Activated naive CD4-positive, alpha-beta T cell treated with anti-CD3 and anti-CD28 coated beads, Interleukin-2, amount 50 U/mL, for 72 hours (primary cell): ENCODE data around the gene GALNT4. TPM values are rescaled to one million over a fixed set of nuclear protein-coding genes. Genes with fewer than 3 reads are reported as not detected.

Experiments used
- ATAC-seq, 2 donors: fragments of 150-1000 bp; cut with Tn5 transposase; 2 replicates each; pipeline ENCODE4 v1.10.0; 2021; ENCODE audit warnings: mild to moderate bottlenecking in 2 of 2, moderate library complexity in 2 of 2
- DNase-seq, 2 donors: peaks; one replicate each; pipeline ENCODE4 v3.0.0; 2021 to 2022; ENCODE audit warnings: low spot score in 2 of 2
- H3K27ac Mint-ChIP-seq, 2 donors: one replicate each; pipeline ENCODE4 v1.8.0; 2022; ENCODE audit warnings: mild to moderate bottlenecking in 2 of 2, mixed read lengths in 2 of 2
- H3K36me3 Mint-ChIP-seq, 2 donors: one replicate each; pipeline ENCODE4 v1.8.0; 2022; ENCODE audit warnings: mixed read lengths in 2 of 2
- H3K9me3 Mint-ChIP-seq, 2 donors: one replicate each; pipeline ENCODE4 v1.8.0; 2022; ENCODE audit warnings: mixed read lengths in 2 of 2
- total RNA-seq, 2 donors: library from RNA; stranded (reverse); gene quantifications; one replicate each; pipeline ENCODE4 v1.2.3, GENCODE V29; 2022

GALNT4 gene
- total RNA-seq, 2 donors from 2014 or later, result 3.0 to 6.5 TPM

DNA sequence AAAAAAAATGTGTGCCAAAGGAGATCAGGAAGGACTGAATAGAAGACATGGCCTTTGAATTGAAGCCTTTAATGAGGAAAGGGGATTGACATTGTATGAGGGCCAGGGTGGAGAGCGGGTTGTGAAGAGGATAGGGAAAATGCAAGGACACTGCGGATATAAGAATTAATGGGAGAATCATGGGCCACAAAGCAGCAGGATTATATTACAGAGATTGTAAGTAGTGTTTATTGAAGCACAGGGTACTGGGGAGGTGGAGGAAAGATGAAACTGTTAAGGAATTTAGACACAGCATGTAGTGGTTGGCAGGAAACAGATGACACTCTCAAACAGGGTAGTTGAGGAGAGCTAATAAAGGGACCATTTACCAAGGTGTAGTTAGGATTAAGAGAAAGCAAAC, 17.6 kb upstream of the GALNT4 start:
- no peak for DNase-seq
- no peak for ATAC-seq
- no peaks in the 10 kb centered on the region for H3K36me3 Mint-ChIP-seq

DNA sequence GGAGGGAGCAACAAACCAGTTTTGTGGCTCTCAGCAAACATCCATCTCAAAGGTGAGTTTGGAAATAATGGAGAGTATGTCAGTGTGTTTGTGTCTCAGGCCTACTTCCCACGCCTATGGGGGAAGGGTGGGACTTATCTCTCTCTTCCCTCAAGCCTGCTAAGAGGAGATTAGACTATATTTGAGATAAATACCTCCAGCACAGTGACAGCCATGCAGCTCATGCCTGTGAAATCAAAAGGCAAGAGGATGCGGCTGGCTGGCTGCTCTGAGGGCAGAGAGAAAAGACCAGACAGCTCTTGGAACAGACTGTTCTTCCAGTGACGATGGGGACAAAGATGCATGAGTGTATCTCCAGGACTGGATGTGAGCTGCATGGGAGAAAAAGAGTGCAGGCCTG, 16.0 kb upstream of the GALNT4 start:
- H3K9me3 Mint-ChIP-seq, result no peaks in the 10 kb centered on the region
- ATAC-seq (no peak), DNase-seq (no peak)
- H3K36me3 Mint-ChIP-seq, result no peaks in the 10 kb centered on the region
- H3K27ac Mint-ChIP-seq, result no peak overlapping the region

More for the DNA sequence above, 17.6 kb upstream of the GALNT4 start:
- no peak overlapping the region for H3K27ac Mint-ChIP-seq
- no peaks in the 10 kb centered on the region for H3K9me3 Mint-ChIP-seq

DNA sequence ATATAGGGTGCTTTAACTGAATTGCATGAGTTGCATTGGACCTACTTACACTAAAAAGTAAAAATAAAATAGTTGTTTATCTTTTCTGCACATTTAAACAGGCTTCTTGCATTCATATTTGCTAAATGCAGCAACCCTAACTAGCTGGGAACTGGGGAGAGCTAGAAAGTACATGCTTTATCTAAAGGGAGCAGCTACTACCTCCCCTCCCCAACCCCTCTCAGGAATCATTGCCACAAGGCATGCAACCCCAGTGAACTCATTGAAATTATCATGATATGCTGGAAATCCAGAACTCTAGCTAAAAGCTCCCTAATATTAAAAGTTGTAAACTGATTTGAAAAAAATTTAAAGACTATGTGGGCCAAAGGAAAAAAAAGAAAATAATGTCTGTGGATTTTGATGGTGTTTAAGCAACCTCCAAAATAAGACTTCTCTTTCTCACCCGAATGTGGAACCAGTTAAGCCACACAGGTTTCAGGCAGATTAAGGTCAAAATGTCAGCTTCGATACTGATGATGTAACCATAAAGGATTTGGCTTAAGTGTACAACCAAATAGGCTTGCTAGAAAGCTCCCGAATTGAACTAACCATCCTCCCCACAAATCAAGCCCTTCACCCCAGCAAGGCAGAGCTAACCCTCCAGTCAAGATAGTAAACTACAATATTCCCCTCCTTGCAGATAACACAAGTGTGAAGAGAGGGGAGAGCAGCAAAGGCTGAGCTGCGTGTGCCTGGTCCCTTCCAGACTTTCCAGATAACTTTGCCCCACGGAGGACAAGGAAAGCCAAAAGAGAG, 15.0 kb upstream of the GALNT4 start:
- no peak overlapping the region for H3K27ac Mint-ChIP-seq
- H3K9me3 Mint-ChIP-seq, result no peaks in the 10 kb centered on the region
- no peaks in the 10 kb centered on the region for H3K36me3 Mint-ChIP-seq
- DNase-seq (no peak), ATAC-seq (no peak)

DNA sequence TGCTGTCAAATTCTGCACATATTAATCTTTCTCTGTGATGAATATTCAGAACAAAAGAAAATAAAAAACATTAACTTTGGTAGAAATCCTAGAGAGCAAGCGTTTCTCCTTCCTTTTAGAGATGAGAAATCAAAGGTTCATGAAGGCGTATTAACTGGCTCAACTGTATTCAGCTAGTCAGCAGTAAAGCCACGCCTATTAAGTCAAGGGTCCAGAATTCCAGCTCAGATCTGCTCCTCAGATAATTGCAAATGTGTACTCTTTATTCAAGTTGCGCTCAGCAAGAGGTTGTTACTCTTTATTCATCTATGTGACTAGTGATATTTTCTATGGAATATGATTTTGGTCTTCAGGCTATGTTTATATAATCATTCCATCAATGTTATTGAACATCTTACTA, 14.3 kb upstream of the GALNT4 start:
- Mint-ChIP-seq H3K27ac (no peak overlapping the region), H3K9me3 (no peaks in the 10 kb centered on the region), H3K36me3 (no peaks in the 10 kb centered on the region)
- DNase-seq (no peak), ATAC-seq (no peak)

DNA sequence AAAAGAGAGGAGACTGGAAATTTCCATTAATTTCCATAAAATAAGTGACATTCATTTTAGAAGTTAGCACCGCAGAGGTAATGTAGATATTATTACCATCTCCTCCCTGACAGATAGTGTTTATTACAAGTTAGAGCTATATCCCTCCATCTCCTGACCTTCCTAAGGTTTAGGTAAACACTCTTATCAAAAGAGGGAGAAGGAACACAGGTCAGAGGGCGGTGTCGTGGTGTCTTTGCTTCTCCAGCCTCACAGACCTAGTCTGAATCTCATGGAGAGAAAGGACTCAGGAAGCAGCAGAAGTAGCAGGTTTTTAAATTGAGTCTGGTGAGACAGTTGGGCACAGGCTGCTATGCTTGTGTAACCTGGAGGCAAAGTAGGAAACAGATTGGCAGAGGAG, 12.8 kb upstream of the GALNT4 start:
- DNase-seq (no peak), ATAC-seq (no peak)
- H3K27ac Mint-ChIP-seq, result no peak overlapping the region
- H3K36me3 Mint-ChIP-seq, result no peaks in the 10 kb centered on the region
- no peaks in the 10 kb centered on the region for H3K9me3 Mint-ChIP-seq

DNA sequence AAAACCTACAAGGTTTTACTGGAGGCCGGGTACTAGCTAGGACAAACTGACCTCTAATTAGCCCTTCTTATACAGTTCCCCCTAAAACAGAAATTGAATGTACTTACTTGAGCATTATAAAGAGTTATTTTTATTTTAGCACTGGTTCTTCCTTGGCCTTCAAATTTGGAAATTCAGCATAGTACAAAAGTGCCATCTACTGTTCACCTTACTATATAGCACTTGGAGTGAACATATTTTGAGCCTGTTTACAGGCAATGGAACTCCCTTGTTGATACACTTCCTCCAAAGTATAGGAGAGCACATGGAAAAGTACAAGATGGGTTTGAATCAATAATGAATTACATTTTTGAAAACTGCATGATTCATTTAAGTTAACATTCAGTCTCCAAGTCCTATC, 5.1 kb upstream of the GALNT4 start:
- no peak overlapping the region for H3K27ac Mint-ChIP-seq
- no peaks in the 10 kb centered on the region for H3K36me3 Mint-ChIP-seq
- ATAC-seq (no peak), DNase-seq (no peak)
- no peaks in the 10 kb centered on the region for H3K9me3 Mint-ChIP-seq

DNA sequence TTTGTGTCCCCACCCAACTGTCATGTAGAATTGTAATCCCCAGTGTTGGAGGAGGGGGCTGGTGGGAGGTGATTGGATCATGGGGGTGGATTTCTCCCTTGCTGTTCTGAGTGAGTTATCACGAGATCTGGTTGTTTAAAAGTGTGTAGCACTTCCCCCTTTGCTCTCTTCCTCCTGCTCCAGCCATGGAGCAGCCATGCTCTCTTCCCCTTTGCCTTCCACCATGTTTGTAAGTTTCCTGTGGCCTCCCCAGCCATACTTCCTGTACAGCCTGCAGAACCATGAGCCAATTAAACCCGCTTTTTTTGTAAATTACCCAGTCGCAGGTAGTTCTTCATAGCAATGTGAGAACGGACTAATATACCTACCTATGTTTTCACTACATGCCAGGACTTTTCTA, 3.8 kb upstream of the GALNT4 start:
- Mint-ChIP-seq H3K36me3 (peaks cover 13% of the 10 kb centered on the region in 2 donors), H3K27ac (no peak overlapping the region), H3K9me3 (no peaks in the 10 kb centered on the region)
- no peak for ATAC-seq
- DNase-seq, result no peak

DNA sequence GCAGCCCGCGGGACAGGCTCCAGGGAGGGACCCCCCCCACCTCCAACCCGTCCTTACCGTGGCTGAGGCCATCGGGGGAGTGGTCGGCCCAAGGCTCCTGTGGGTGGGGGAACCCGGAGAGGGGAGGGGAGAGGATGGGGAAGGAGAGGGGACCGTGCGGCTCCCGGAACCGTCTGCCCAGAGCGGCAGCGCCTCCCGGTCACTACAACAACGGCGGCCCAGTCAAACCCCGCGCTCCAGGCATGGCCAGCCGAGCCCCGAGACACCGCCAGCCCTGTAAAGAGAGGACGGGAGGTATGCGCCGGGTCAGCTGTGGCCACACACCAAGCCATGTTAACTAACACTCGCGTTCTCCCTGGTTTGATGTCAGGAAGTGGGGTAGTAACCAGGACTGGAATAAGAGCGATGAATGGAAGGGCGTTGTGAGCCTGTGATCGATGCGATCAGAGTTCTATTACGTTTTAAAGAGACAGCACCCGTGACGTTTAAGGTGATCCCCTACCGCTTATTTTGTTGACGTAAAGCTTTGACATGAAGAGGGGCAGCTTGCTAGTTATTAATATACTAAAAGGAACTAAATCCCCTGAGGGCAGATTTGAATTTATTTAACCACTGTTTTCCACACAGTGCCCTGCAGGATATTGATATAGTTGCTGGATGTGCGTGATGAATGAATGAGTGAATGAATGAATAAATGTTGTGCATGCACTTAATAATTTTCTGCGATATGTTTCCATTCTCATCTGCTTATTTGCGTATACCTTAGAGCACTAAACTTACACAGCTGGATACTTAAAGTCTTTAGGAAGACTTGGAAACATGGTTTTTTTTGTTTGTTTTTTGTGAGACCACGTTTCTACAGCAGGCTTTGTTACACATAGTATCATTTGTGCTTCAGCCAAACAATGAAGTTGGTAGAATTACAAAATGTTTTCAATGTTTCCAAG, 1.5 kb upstream of the GALNT4 start, which contains the start of gene POC1B:
Gene POC1B, minus strand, starts transcription at position 224 of the 947 bp plus-strand sequence. Its CDS starts 152 bp downstream, at position 72.
- Mint-ChIP-seq H3K27ac (peak within 1 kb of the TSS; percentile 92 to 95), H3K36me3 (peaks cover 21 to 23% of the 10 kb centered on the region in 2 donors), H3K9me3 (no peaks in the 10 kb centered on the region)
- DNase-seq, result peak; percentile 74 to 76
- peak; percentile 60 to 78 for ATAC-seq

DNA sequence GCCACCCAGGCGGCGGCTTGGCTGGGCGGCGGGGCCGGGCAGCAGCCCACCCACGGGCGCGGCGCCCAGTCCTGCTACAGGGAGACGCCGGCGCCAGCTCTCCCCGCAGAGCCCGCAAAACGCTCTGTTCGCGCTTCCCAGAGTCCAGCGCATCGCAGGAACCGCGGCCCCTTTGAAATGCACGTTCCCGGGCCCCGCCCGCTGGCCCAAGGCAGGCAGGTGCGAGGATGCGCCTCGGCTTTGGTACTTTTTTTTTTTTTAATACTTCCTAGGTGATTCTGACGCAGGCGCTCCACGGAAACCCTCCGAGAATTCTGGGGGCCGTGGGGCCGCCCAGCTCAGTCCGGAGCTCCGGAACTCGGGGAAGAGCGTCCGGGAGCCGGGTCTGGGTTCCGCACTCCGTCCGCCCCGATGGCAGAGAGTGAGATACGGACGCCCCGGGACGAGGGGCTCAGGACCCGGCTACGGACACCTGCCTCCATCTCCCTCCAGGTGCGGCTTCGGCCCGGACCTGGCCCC, 768 bp upstream of the GALNT4 start:
- peak; percentile 47 to 64 for DNase-seq
- ATAC-seq, result peak; percentile 39 to 47
- Mint-ChIP-seq H3K9me3 (no peaks in the 10 kb centered on the region), H3K36me3 (peaks cover 21 to 23% of the 10 kb centered on the region in 2 donors), H3K27ac (peak overlapping the region; percentile 92 to 94)

DNA sequence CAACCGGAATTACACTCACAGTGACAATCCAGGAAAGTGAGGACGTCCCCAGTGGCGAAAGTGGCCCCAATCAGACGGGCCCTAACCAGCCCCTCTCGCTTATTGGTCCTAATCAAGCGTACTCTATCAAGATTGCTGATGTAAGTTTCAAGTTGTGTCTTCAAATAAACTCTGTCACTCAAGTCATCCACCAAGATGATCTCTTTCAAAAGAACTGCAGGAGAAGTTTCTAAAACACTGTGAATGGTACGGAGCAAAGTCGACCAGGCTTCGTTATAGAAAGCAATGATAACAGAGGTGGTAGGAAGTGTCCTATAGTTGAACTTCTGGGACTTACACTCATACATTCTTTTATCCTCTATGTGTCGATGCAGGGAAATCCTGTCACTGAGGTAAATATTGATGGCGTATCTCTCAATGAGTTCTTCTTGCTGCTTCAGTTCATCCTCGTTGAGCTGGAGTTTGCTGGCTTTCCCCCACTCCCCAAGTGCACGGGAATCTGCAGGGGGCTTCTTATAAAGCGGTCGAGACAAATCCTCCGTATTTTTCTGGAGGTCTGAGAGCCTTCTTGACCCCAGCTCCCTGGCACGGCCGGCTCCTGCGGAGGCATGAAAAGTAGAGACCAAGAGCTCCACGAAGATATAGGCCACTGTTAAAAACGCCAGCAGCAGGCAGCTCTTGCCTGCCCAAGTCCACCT, 604 bp downstream of the GALNT4 start:
- Mint-ChIP-seq H3K9me3 (no peaks in the 10 kb centered on the region), H3K36me3 (peaks cover 21 to 23% of the 10 kb centered on the region in 2 donors), H3K27ac (peak overlapping the region; percentile 92 to 93)
- DNase-seq (no peak), ATAC-seq (no peak)

DNA sequence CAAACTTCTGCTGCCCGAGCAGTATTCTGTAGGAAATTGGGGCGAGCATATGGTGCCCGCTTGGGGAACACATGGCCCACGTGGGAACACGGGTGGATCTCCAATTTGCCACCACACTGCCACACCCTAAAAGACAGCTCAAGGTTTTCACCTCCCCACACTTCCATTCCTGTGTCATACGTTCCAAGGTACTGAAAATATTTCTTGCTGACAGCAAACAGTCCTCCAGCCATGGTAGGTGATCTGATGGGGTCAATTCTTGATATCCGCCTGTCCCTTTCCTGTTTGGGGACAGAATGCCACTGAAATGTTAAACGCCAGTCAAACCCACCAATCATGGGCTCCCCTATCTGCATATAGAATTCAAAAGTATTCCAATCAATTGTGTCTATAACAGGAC, 1.2 kb downstream of the GALNT4 start:
- H3K9me3 Mint-ChIP-seq, result no peaks in the 10 kb centered on the region
- ATAC-seq (no peak), DNase-seq (no peak)
- no peak overlapping the region for H3K27ac Mint-ChIP-seq
- peaks cover 21 to 23% of the 10 kb centered on the region in 2 donors for H3K36me3 Mint-ChIP-seq

DNA sequence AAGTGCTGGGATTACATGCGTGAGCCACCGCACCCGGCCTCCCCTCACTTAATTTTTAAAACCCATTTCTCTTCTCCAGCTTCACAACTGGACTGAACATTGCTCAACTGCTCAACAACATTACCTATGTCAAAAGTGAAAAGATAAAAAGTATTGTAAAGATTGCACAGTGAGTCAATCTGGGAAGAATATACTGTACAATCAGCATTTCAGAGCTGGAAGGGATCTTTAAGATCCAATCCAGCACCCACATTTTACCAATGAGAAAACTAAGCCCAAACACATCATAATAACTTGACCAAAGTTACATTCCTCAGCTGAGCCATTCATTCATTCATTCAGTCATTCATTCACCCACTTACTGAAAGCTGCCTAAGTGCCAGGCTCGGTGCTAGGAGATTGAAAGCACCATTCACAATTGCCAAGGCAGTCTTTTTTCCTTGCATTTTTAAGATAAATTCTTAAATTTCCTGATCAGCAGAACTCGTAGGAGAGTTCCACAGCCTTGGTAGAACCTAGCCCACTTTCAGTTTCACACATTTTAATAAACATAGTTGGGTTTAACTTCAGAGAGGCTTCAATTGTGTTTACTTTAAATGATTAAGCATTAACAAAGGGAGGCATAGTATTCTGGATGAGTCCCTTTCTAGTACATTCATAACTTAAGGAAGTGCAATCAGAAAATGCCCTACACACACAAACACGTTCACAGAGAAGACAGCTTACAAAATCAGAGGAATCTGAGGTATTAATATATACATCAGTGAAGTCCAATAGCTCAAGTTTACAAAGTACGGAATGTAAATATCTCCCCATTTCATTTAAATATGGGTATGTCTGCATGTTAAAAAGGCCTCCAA, 3.0 kb downstream of the GALNT4 start:
- ATAC-seq (no peak), DNase-seq (no peak)
- H3K9me3 Mint-ChIP-seq, result no peaks in the 10 kb centered on the region
- peaks cover 21 to 23% of the 10 kb centered on the region in 2 donors for H3K36me3 Mint-ChIP-seq
- H3K27ac Mint-ChIP-seq, result no peak overlapping the region

DNA sequence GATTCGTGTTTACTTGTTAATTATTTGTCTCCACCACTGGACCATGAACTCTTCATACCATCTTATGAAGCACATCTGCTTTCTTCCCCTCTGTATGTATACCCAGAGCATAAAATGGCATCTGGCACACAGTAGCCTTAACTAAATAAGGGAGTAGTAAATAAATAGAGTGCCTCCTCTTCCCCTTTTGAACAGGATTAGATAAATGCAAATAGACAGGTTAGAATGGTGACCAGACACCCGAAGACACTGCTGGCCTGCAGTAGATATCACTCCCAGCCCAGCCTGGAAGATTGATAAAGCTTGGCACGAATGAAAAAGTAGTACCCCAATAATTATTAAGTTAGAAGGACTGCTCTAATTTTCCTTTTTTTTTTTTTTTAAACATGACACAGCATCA, 6.9 kb downstream of the GALNT4 start:
- Mint-ChIP-seq H3K36me3 (peaks cover 2 to 3% of the 10 kb centered on the region in 2 donors), H3K27ac (no peak overlapping the region), H3K9me3 (no peaks in the 10 kb centered on the region)
- ATAC-seq, result no peak
- no peak for DNase-seq

DNA sequence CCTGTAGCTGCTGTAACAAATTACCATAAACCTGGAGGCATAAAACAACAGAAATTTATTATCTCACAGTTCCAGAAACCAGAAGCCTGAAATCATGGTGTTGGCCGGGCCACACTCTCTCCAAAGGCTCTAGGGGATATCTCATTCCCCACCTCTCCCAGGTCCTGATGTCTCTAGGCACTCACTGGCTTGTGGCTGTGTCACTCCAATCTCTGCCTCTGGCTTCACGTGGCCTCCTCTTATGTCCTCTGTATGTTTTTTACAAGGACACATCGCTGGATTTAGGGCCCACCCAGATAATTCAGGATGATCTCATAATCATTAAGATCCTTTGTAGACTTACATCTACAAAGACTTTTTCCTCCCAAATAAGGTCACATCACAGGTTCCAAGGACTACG, 8.0 kb downstream of the GALNT4 start:
- ATAC-seq, result no peak
- no peak for DNase-seq
- H3K27ac Mint-ChIP-seq, result no peak overlapping the region
- H3K9me3 Mint-ChIP-seq, result no peaks in the 10 kb centered on the region
- no peaks in the 10 kb centered on the region for H3K36me3 Mint-ChIP-seq

DNA sequence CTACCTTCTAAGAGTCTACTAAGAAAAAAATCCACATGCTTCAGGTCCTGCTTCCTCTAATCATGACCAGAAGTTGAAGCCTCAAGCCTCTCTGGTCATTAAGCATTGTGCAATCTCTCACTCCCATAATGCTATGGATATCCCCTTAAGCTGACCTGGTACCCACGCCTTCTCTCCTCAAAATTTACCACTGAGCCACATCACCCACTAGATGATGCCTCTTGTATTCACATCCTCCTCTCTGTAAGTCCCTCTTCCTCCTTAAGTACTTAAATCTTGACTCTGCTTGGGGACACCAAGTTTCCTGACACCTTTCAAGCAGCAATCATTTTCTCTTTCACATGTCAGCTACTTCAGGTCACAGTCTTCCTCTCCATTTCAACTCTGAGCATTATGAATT, 9.8 kb downstream of the GALNT4 start:
- Mint-ChIP-seq H3K27ac (no peak overlapping the region), H3K9me3 (no peaks in the 10 kb centered on the region), H3K36me3 (no peaks in the 10 kb centered on the region)
- DNase-seq (no peak), ATAC-seq (peak; percentile 44 to 74)

DNA sequence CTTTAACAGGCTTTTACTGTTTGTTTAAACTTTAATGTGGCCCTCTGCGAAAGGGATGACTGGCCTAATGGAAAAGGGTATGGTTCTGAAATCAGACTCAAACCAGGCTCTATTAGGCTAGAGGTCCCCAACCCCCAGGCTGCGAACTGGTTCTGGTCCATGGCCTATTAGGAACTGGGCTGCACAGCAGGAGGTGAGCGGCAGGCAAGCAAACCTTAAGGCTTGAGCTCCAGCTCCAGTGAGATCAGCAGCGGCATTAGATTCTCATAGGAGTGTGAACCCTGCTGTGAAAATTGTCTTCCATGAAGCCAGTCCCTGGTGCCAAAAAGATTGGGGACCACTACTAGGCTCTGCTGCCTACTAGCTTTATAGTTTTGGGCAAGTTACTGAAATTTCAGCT, 11.1 kb downstream of the GALNT4 start:
- H3K36me3 Mint-ChIP-seq, result no peaks in the 10 kb centered on the region
- DNase-seq (no peak), ATAC-seq (no peak)
- no peak overlapping the region for H3K27ac Mint-ChIP-seq
- H3K9me3 Mint-ChIP-seq, result no peaks in the 10 kb centered on the region
